ENCODE results near the gene SAMD11.

The SAMD11 gene

DNA sequence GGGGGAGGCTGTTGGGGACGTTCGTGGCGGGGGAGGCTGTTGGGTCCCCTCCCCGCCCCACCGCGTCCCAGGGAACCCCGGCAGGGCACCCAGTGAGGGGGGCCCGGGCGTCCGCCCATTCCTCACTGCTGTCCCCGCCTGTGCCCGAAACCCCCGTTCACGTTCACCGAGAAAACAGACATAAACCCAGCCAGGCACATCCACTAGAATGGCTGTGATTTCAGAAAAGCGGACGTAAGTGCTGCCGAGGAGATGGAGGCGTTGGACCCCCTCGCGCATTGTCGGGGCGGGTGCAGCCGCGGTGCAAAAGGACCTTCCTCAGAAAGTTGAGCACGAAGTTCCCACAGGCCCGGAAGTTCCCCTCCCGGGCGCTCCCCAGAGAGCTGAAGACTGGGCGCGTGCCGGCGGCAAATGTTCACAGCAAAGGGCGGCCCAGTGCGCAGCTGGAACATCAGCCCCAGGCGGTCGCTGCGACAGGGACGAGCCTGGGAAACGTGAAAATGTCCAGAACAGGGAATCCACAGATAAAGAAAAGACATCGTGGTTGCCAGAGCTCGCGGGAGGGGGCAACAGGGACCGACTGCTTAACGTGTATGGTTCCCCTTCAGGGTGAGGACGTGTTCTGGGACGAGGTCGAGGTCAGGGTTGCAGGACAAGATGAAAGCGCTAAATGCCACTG, 18.5 kb upstream of the SAMD11 start:
- FAIRE-seq: no peak

DNA sequence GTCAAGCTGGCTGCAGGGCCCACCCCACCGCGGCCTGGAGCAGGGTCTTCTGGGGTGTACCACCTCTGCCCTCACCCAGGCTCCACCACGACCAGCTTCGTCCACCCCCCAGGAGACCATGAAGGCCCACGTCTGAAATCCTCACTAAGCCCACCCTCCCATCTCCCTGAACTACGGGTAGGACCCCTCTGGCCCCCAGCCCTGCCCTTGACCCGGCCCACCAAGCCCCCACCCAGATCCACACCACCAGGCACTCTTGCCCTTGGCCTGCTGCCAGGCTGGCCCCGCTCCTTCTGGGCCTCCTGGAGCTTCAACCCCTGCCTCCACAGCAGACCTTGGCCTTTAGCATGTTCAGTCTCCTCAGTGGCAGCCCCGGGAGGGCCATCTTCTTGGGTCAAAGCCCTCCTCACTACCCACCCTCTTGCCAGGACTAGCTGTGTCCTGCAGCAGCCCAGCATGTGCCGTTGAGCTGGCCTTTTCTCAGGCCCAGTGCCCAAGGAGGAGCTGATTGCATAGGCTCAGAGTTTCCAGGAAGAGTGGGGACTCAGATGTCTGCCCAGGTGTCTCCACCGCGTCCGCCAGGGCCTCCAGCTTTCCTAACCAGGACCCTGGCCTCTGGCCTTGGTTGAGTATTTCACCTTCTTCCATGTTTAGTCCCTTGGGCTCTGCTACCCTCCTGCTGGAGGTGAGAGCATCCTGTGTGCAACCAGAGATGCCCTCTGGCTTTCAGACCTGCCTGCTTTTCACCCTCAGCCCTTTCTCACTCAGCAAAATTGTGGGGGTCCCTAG, 17.7 kb upstream of the SAMD11 start:
- FAIRE-seq: no peak

DNA sequence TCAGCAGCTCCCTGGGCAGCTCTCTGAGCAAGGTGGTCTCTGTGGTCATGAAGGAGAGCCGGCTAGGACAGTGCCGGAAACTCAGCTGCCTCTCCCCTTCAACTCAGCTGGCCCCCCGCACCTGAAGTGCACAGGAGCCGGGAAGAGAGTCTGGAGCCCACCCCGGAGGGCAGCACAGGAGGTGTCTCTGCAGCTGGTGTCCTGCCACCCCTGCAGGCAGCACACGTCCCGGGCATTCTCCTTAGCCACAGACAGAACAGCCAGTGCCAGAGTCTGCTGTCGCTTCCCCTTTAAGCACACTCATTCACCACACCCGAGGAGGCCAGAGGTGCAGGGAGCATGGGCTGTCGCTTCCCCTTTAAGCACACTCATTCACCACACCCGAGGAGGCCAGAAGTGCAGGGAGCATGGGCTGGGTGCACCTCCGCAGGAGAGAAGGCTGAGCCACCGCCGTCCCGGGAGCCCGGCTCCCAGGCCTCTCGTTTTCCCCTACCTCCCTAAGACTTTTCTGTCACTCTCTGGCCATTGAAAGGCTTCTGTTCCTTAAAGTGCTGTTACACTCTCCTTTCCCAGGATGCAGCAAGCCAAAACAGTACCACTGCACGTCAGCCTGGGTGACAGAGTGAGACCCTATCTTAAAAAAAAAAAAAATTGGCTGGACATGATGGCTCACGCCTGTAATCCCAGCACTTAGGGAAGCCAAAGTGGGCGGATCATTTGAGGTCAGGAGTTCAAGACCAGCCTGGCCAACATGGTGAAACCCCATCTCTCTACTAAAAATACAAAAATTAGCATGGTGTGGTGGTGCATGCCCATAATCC, 16.9 kb upstream of the SAMD11 start:
- no peak for FAIRE-seq

DNA sequence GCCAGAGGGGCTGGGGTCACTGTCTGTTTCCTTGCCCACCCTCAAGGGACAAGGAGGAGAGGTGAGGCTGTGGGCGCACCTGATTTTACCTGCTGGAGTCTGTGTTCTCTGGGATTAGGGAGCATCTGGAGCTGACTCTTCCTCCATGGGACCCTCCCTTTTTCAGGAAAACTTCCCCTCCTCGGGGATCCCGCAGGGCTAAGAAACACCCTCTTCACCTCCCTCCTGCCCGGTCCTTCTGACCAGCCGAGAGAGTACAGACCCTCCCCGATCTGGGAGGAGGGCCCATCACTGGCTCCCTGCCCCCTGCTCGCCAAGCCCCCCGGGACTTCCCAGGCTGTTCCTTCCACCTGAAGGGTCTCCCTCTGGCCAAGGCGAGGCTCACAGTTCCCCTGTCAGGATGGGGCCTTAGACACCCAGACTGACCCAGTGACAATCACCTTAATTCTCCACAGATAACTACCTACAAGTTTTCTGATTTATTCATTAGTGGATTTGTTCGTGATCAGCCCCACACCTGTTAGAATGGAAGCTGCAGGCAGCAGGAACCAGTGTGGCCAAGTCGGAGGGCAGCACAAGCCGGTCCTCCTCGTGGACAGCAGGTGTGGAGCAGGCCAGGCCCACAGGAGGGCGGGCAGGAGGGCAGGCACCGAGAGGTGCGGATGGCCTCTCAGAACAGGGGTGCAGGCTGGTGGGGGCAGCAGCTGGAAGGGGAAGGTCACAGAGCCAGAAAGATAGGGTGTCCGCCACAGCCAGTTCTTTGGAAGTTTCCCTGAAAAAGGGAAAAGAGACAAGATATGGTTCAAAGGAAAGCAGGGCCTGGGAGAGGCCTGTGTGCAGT, 15.9 kb upstream of the SAMD11 start:
- no peak for FAIRE-seq

DNA sequence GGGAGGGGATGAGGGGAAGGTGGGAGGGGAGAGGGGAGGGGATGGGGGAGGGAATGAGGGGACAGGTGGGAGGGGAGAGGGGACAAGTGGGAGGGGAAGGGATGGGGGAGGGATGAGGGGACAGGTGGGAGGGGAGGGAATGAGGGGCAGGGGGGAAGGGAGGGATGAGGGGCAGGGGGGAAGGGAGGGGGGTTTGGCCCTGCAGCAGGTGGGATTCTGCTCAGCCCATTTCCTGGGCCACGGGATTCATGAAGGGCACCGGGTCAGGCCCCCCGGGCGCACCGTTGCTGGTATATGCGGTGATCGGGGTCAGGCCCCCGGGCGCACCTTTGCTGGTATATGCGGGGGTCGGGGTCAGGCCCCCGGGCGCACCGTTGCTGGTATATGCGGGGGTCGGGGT, 15.1 kb upstream of the SAMD11 start:
- no peak for FAIRE-seq

DNA sequence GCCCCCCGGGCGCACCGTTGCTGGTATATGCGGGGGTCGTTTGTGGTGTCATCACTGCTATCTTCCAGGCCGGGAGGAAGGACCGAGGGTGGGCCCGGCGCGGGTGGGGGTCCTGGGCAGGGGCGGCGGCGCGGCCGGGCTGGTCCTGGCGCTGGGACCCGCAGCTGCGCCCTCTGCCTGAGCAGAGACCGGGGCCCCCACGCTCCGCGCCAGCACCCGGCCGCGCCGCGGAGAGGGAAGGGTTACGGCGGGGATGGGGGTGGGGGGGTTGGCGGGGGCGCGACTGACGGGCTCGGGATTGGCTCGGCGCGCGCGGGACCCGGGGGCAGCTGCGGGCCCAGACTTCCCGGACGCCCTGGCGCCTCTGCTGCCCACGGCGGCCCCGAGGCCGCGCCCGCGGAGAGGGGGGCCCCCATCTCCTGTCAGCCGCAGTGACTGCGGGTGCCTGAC, 13.8 kb upstream of the SAMD11 start:
- FAIRE-seq: no peak

DNA sequence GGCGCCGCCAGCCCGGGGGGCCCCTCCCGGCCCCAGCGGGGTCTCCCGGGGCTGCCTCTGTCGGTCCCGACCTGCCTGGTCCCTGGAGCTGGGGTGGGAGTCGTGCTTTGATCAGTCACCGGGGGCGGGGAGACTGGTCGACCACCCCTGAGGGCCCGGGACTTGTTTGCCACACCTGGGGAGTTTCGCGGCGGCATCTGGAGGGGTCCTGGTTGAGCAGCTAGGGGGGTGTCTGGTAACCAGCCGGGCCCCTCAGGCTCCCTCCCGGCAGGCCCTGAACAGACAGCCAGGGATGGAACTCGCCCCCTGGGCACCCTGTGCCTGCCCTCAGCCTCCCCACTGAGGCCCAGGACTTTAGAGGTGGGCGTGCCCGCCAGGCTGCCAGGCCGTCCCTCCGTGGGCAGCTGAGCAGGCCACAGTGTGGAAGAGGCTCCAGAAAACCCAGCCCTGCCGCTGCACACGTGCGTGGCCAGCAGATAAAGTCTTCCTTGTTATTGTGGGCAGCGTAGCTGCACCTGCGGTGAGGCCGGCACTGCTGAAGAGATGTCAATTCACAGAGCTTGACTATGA, 13.3 kb upstream of the SAMD11 start:
- FAIRE-seq: no peak

DNA sequence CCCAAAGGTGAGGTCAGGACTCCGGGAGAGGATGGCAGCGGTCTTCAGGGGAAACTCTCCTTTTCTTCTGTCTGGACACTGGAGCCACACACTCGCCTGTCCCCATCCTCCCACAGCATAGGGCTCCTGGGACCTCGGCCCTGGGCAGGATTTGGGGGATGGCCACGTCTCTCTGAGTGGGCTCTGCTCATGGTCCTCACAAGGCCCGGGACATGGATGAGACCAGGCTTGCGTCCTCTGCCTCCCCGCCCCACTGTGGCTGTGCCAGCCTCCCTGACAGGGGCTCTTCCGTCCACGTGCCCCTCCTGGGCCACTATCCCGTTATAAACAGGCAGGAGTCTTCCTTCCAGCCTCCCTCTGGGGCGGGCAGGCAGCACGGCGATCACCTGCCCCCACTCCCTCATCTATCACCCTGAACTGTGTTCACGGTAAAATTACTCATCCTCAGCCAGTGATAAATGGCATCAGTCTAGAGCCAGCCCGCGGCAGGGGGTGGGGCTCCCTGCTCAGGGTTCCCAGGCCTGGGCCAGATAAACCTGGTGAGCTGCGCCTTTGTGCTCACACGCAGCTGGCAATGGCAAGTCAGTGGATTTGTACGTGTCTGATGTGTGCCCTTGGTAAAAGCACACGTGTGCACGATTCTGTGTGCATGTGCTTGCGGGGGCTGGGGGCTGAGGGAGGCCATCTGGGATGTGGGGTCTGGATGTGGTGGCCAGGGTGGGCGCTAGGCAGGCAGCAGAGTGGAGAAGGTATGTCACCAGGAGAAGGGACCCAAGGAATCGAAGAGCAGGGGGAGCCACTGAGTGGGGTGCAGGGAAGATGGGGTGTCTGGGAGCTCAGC, 12.6 kb upstream of the SAMD11 start:
- no peak for FAIRE-seq

DNA sequence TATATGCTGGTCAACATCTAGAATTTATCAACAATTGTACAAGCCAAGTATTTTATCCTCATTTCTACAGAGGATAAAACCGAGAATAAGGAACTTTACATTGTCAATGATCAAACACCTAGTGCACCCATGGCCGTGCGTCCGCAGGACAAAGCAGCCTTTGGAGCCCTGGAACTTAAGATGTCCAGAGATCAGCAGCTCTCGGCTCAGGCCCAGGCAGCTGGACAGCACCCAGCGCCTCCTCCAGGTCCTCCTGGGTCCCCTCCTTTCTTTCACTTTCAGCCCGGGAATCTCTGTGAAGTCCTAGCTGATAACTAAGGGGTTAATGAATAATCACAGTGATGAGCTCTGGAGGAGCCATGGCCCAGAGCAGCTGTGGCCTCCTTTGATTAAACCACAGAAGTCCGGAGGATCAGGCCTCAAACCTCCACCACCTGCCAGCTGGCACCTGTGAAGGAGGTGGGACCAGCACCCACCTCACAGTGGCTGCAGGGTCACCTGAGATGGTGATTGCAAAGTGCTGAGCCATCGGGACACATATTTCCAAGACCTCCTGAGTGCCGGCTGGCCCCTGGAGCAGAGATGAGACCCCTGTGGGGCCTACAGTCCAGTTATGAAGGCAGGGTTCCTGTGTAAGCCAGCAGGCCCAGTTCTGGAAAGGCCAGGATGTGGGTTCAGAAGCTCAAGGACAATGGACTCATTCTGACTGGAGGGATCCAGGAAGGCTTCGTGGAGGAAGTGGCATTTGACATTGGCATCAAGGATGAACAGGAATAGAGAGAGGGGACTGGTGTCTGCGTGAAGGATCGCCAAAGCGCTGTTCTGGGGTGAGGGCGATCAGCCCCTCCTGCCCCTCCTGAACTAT, 11.6 kb upstream of the SAMD11 start:
- FAIRE-seq: no peak

DNA sequence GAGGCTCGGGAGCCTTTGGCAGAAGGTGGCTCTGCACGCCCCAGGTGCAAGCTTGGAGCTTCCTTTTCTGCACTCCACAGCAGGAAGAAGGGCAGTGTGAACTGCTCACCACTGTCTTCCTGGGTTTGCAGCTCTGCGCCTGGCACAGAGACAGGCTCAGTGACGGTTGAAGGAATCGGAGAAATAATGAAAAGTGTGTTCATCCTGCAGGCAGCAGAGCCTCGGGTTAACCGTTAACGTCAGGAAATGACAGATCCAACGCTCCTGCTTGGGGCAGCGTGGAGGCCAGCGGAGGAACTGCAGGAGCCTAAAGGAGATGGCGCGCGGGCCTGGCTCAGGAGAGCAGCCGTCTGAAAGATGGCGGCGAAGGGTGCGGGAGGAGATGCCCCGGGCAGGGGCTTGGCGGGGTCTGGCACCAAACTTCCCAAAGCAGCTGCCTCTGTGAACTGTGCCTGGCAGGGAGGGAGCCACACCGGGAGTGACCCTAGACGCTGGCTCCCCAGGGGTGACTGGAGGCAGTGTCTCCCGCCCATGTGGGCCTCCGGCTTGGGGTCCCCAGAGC, 10.9 kb upstream of the SAMD11 start:
- no peak for FAIRE-seq

DNA sequence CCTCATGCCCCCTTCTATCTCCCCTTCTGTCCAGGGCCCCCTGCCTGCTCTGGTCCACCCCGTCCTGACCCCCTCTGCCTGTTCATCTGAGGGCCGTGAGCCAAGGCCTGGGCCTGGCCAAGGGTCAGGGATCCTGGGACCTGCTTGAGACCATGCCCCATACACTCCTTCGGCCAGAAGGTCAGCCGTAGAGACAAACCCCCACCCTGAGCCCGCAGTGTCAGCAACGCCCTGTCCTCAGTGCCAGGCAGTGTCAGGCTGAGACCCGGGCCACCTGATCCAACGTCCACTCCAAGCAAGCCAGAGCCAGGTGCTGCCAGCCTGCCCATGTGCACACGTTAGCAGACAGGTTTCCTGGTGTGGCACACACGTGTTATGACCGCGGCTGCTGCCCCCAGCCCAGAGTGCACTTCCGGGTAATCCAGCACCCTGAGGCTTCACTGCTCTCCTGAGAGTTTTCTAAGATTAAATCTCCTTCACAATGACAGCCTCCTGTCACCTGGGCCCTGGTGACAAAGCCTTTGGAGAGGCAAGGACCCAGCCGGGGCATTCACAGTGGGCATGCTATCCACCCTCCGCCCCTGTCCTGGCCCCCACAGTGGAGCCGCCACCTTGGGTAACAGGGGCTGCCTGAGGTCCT, 10.1 kb upstream of the SAMD11 start:
- FAIRE-seq: no peak

DNA sequence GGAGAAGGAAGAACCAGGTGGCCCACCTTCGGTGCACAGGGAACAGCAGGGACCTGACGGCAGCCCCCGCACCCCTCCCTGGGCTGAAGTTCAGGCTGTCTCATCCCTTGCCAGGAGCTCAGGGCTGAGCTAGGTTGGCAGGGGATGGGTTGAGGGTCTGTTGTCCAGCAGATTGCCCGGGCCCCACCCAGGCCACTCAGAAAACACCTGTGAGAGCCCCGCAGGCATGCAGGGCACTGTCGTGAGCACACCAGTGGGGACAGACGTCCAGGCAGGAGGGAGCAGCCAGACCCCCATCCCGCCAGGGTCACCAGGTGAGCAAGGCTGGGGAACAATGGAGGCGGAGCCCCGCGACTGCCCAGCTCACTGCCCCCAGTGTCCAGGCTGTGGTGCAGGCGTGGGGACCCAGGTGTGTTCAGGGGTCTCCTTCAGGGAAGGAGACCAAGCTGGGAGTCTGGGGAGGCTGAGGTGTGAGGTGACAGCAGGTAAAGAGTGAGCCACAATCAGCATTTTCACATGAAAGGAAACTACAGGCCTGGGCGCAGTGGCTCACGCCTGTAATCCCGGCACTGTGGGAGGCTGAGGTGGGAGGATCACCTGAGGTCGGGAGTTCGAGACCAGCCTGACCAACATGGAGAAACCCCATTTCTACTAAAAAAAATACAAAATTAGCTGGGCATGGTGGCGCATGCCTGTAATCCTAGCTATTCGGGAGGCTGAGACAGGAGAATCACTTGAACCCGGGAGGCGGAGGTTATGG, 9.4 kb upstream of the SAMD11 start:
- no peak for FAIRE-seq

DNA sequence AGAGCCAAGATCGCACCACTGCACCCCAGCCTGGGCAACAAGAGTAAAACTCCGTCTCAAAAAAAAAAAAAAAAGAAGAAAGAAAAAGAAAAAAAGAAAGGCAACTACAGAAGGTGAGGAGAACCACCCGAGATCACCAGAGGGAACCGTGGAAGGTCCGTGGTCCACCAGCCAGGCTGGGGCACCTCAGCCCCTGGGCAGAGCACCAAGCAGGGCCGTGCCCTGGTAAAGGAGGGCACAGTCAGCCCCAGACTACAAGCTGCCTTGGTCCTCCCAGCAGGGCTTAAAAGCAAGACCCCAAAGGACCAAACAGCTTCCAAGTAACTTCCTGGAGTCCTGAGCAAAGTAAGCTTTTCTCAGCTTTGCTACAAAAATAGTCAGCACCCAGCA, 8.8 kb upstream of the SAMD11 start:
- FAIRE-seq: no peak

DNA sequence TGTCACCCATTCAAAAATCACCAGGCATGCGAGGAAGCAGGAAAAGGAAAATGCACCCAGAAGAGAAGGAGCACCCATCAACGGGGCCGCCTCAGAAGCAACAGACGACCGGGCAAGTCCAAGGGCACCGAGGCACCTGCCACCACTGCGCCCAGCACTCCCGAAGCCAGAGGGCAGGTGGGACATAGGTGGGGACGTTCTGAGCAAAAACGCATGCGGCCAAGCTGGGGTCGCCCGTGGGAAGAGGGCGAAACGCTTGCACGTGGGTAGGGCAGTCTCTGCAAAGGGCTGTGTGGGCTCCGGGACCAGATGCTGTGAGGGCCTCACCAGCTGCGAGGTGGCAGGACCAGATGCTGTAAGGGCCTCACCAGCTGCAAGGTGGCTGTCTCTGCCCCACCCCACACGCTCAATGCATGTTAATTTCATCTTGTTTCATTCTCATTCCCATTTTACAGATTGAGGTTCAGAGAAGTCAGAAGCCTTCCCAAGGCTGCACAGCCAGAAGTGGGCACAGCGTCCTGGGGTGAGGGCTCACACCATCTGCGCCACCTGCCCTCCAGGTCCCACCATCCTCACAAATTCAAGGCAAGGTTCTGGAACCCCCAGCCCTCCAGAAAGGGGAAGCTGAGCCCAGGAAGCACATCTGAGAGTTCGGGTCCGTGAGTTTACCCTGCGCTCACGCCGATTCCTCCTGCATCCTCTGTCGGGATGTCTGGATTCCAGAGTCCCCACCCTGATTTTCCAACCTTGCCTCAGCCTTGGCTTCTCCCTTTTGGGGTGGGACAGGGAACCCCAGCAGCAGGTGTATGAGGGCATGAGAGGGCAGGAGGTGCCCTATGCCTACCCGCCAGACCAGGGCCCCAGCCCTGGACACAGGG, 8.2 kb upstream of the SAMD11 start:
- FAIRE-seq: no peak

DNA sequence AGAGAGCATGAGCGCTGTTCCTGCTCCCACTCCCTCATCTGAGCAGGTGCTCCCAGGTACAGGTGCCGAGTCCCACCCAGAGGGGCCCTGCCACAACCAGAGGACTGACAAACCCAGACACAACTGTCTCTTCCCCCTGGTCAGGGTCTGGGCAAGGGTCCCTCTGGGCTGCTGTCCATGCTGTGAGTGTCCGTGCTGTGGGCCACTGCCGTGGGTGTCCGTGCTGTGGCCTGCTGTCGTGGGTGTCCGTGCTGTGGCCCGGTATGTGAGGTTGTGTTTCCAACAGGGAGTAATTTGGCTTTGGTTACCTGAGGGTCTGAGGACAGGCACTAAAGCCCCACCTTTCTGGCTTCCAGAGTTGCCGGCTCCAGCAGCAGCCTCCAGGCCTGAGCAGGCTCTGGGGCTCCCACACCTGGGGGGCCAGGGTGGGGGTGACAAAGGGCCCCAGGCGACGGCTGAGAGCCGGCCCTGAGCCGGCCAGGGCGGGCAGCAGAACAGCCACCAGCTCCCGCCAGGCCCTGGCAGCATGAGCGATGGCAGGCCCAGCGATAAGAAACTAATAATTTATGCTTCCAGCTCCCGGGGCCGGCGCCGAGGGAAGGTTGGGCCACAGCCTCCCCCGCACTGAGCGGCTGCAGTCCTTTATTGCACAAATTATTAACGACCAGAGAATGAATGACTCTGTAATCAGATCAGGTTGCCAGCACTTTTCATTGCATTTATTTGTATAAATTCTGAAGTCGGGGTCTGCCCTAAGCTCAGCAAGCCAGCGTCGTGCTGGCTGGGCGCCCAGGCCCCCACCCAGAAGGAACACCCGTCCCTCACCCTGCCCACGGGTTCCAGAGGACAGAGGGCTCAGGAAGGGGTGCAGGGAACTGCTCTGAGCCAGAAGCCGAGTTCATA, 7.3 kb upstream of the SAMD11 start:
- no peak for FAIRE-seq

DNA sequence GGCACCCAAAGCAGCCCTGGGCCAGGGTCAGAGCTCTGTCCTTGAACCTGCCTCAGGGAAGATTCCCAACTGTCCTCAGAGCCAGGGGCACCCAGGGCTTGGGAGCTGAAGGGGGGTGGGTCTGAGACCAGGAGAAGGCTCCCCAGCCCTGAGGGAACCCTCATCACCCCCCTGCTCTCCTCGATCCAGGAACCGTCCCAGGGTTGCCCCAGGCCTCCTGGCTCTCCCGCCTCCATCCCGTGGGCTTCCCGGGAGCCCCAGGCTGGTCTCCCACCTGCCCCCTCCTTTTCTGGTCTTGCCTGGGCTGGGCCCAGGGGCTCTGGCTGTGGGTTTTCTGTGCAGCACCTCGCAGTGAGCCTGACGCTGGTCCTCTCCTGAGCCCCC, 6.7 kb upstream of the SAMD11 start:
- no peak for FAIRE-seq
